SU-DHL-6 (cell line): ENCODE results near the gene INPP5A.

Experiments used
- EZH2phosphoT487 ChIP-seq: fragments of 200-600 bp; sonication (generic), shearing (Covaris generic); conservative IDR thresholded peaks from 2 replicates; pipeline ENCODE4 v1.6.1; 2018; ENCODE audit warnings: mild to moderate bottlenecking, antibody characterized with exemption, low read length, moderate library complexity, mixed read lengths
- TF ChIP-seq, protein P1 (sequence below): fragments of 200-600 bp; sonication (generic); IDR thresholded peaks from one replicate; pipeline ENCODE4 v1.5.1; 2017; ENCODE audit warnings: antibody characterized with exemption, mild to moderate bottlenecking, low read length, moderate library complexity; ENCODE audit not compliant: insufficient read depth, poor library complexity, severe bottlenecking

DNA sequence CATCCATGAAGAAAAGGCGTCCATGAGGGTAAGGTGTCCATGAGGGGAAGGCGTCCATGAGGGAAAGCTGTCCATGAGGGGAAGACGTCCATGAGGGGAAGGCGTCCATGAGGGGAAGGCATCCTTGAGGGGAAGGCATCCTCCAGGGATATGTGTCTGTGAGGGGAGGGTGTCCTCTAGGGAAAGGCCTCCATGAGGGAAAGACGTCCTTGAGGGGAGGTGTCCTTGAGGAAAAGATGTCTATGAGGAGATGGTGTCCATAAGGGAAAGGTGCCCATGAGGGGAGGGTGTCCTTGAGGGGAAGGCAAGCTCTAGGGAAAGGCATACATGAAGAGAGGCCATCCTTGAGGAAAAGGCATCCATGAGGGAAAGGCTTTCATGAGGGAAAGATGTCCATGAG lies 92.6 kb downstream of the INPP5A start:
- TF ChIP-seq, protein P1, sequence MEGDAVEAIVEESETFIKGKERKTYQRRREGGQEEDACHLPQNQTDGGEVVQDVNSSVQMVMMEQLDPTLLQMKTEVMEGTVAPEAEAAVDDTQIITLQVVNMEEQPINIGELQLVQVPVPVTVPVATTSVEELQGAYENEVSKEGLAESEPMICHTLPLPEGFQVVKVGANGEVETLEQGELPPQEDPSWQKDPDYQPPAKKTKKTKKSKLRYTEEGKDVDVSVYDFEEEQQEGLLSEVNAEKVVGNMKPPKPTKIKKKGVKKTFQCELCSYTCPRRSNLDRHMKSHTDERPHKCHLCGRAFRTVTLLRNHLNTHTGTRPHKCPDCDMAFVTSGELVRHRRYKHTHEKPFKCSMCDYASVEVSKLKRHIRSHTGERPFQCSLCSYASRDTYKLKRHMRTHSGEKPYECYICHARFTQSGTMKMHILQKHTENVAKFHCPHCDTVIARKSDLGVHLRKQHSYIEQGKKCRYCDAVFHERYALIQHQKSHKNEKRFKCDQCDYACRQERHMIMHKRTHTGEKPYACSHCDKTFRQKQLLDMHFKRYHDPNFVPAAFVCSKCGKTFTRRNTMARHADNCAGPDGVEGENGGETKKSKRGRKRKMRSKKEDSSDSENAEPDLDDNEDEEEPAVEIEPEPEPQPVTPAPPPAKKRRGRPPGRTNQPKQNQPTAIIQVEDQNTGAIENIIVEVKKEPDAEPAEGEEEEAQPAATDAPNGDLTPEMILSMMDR, result no peak
- no peak for TF ChIP-seq EZH2phosphoT487
